ENCODE measurements around the gene LCNL1. TPM values are rescaled to one million over a fixed set of nuclear protein-coding genes. Genes with fewer than 3 reads are reported as not detected.

LCNL1 gene
- total and polyA plus RNA-seq, 2 of the 13 experiments (the other 11 are each of a cell fraction or from before 2014, with no cell fraction given): not detected

DNA sequence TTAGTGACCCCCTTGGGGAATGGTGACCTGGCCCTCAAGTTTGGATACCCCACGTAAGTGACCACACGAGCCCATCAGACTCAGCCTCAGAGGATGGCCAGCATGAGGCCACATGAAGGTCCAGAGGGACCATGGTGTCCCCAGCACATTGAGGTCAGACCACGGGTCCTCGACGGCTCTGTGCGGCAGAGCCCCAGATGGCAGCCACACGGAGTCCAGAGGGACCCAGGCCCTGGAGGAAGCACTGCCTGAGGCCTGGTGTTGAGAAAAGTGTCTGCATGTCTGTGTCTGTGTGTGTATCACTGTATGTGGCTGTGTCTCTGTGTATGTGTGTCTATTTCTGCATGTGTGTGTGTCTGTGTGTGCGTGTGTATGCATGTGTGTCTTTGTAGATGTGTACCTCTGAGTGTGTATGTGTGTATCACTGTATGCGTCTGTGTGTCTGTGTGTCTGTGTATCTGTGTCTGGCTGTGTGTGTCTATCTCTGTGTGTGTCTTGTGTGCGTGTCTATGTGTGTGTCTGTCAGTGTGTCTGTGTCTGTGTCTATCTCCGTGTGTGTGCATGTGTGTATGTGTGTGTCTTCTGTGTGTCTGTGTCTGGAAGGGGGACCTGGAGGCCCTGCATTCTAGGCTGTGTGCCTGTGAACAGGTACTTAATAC is 992 bp downstream of the LCNL1 start (continued):
- TF ChIP-seq POGK (CRISPR knock-in tag; conservative IDR thresholded peaks at IDR 0.05): no peak
- no peak for TF ChIP-seq KLF12 (CRISPR knock-in tag; IDR thresholded peaks at IDR 0.05; ENCODE audit: borderline replicate concordance)
- TF ChIP-seq CERS6 (CRISPR knock-in tag; IDR thresholded peaks at IDR 0.05): no peak
- TF ChIP-seq RBM22 (optimal IDR thresholded peaks at IDR 0.05; ENCODE audit: low read length): no peak
- no peak for TF ChIP-seq RBAK (CRISPR knock-in tag; IDR thresholded peaks at IDR 0.05)
- TF ChIP-seq NFATC3 (CRISPR knock-in tag; IDR thresholded peaks at IDR 0.05): no peak
- TF ChIP-seq, protein P1, sequence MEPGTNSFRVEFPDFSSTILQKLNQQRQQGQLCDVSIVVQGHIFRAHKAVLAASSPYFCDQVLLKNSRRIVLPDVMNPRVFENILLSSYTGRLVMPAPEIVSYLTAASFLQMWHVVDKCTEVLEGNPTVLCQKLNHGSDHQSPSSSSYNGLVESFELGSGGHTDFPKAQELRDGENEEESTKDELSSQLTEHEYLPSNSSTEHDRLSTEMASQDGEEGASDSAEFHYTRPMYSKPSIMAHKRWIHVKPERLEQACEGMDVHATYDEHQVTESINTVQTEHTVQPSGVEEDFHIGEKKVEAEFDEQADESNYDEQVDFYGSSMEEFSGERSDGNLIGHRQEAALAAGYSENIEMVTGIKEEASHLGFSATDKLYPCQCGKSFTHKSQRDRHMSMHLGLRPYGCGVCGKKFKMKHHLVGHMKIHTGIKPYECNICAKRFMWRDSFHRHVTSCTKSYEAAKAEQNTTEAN (CRISPR knock-in tag; conservative IDR thresholded peaks at IDR 0.05): no peak
- TF ChIP-seq LBX2 (CRISPR knock-in tag; IDR thresholded peaks at IDR 0.05; ENCODE audit: borderline replicate concordance): no peak
- TF ChIP-seq BCLAF1 (IDR thresholded peaks at IDR 0.05): no peak
- TF ChIP-seq MEIS2 (CRISPR knock-in tag; IDR thresholded peaks at IDR 0.05): no peak
- no peak for TF ChIP-seq ZNF777 (CRISPR knock-in tag; IDR thresholded peaks at IDR 0.05)
- no peak for TF ChIP-seq KAT2B (IDR thresholded peaks at IDR 0.05; ENCODE audit: borderline replicate concordance, low read depth, low read length)
- TF ChIP-seq KDM4B (CRISPR knock-in tag; IDR thresholded peaks at IDR 0.05): no peak
- TF ChIP-seq POLR2AphosphoS5 (IDR thresholded peaks at IDR 0.05; ENCODE audit: low read depth, low read length): no peak
- TF ChIP-seq MAFG (CRISPR knock-in tag; IDR thresholded peaks at IDR 0.05): no peak
- TF ChIP-seq MYC (CRISPR knock-in tag; IDR thresholded peaks at IDR 0.05; ENCODE audit: borderline replicate concordance): no peak
- no peak for TF ChIP-seq PHF20 (CRISPR knock-in tag; IDR thresholded peaks at IDR 0.05)
- TF ChIP-seq, protein P2, sequence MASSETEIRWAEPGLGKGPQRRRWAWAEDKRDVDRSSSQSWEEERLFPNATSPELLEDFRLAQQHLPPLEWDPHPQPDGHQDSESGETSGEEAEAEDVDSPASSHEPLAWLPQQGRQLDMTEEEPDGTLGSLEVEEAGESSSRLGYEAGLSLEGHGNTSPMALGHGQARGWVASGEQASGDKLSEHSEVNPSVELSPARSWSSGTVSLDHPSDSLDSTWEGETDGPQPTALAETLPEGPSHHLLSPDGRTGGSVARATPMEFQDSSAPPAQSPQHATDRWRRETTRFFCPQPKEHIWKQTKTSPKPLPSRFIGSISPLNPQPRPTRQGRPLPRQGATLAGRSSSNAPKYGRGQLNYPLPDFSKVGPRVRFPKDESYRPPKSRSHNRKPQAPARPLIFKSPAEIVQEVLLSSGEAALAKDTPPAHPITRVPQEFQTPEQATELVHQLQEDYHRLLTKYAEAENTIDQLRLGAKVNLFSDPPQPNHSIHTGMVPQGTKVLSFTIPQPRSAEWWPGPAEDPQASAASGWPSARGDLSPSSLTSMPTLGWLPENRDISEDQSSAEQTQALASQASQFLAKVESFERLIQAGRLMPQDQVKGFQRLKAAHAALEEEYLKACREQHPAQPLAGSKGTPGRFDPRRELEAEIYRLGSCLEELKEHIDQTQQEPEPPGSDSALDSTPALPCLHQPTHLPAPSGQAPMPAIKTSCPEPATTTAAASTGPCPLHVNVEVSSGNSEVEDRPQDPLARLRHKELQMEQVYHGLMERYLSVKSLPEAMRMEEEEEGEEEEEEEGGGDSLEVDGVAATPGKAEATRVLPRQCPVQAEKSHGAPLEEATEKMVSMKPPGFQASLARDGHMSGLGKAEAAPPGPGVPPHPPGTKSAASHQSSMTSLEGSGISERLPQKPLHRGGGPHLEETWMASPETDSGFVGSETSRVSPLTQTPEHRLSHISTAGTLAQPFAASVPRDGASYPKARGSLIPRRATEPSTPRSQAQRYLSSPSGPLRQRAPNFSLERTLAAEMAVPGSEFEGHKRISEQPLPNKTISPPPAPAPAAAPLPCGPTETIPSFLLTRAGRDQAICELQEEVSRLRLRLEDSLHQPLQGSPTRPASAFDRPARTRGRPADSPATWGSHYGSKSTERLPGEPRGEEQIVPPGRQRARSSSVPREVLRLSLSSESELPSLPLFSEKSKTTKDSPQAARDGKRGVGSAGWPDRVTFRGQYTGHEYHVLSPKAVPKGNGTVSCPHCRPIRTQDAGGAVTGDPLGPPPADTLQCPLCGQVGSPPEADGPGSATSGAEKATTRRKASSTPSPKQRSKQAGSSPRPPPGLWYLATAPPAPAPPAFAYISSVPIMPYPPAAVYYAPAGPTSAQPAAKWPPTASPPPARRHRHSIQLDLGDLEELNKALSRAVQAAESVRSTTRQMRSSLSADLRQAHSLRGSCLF (CRISPR knock-in tag; IDR thresholded peaks at IDR 0.05; ENCODE audit: borderline replicate concordance): no peak
